Neural cell (in vitro differentiated cells): Measurements from ENCODE around the gene SLC6A11. TPM values are rescaled to one million over a fixed set of nuclear protein-coding genes. Genes with fewer than 3 reads are reported as not detected.

Experiments used
- H2AFZ ChIP-seq: fragments of 200-600, 300-800 bp; sonication (generic), shearing (Covaris generic); 2 replicates; pipeline ENCODE4 v1.6.0; 2014; ENCODE audit warnings: low read depth, mild to moderate bottlenecking, antibody characterized with exemption, low read length, moderate library complexity
- H3F3A ChIP-seq: fragments of 200-600 bp; shearing (Covaris generic); 2 replicates; pipeline ENCODE4 v1.6.1; 2016; ENCODE audit warnings: mild to moderate bottlenecking, moderate library complexity, mixed read lengths, antibody characterized with exemption, low read length; ENCODE audit not compliant: insufficient read depth, poor library complexity, severe bottlenecking
- H3K27ac ChIP-seq: fragments of 200-600, 300-800 bp; sonication (generic), shearing (Covaris generic); 2 replicates; pipeline ENCODE4 v1.5.1; 2014; ENCODE audit warnings: mild to moderate bottlenecking, low read length, moderate library complexity
- H3K27me3 ChIP-seq: fragments of 300-800, 200-600 bp; sonication (generic), shearing (Covaris generic); 2 replicates; pipeline ENCODE4 v1.6.0; 2014; ENCODE audit warnings: mild to moderate bottlenecking, low read depth, low read length, moderate library complexity; ENCODE audit not compliant: insufficient read depth
- H3K36me3 ChIP-seq: fragments of 300-800, 200-600 bp; sonication (generic), shearing (Covaris generic); 2 replicates; pipeline ENCODE4 v1.5.1; 2014; ENCODE audit warnings: mild to moderate bottlenecking, antibody characterized with exemption, low read length, moderate library complexity; ENCODE audit not compliant: insufficient read depth
- H3K4me2 ChIP-seq: fragments of 300-800, 200-600 bp; sonication (generic), shearing (Covaris generic); 2 replicates; pipeline ENCODE4 v1.6.0; 2014; ENCODE audit warnings: mild to moderate bottlenecking, low read length
- H3K4me3 ChIP-seq: fragments of 300-800, 200-600 bp; sonication (generic), shearing (Covaris generic); 2 replicates; pipeline ENCODE4 v1.5.1; 2014; ENCODE audit warnings: mild to moderate bottlenecking, low read length, moderate library complexity
- H3K79me2 ChIP-seq: fragments of 200-600 bp; shearing (Covaris generic); replicated peaks from 2 replicates; pipeline ENCODE4 v1.6.0; 2014; ENCODE audit warnings: mild to moderate bottlenecking, low read length, moderate library complexity; ENCODE audit not compliant: insufficient read depth
- H3K9ac ChIP-seq: fragments of 300-800, 200-600 bp; sonication (generic), shearing (Covaris generic); 2 replicates; pipeline ENCODE4 v1.6.1; 2016; ENCODE audit warnings: mild to moderate bottlenecking, low read length, mixed read lengths
- H3K9me2 ChIP-seq: fragments of 200-600 bp; shearing (Covaris generic); 2 replicates; pipeline ENCODE4 v1.6.1; 2016; ENCODE audit warnings: mild to moderate bottlenecking, low read length, mixed read lengths; ENCODE audit not compliant: insufficient read depth
- H3K9me3 ChIP-seq: fragments of 200-600, 300-800 bp; sonication (generic), shearing (Covaris generic); 2 replicates; pipeline ENCODE4 v1.6.1; 2016; ENCODE audit warnings: mild to moderate bottlenecking, mixed run types, low read length, moderate library complexity, mixed read lengths
- H4K20me1 ChIP-seq: fragments of 200-600 bp; shearing (Covaris generic); 2 replicates; pipeline ENCODE4 v1.6.1; 2016; ENCODE audit warnings: mild to moderate bottlenecking, mixed run types; ENCODE audit not compliant: insufficient read depth
- CTCF ChIP-seq: fragments of 450-650 bp; IDR thresholded peaks from 2 replicates; pipeline ENCODE4 v1.5.1; 2014; ENCODE audit warnings: antibody characterized with exemption, mild to moderate bottlenecking, moderate library complexity; ENCODE audit not compliant: poor library complexity, severe bottlenecking
- EP300 ChIP-seq: fragments of 450-650 bp; conservative IDR thresholded peaks from 2 replicates; pipeline ENCODE4 v1.6.1; 2014; ENCODE audit warnings: antibody characterized with exemption, mild to moderate bottlenecking, moderate library complexity; ENCODE audit not compliant: poor library complexity, severe bottlenecking
- EZH2 ChIP-seq: fragments of 200-600, 300-800 bp; shearing (Covaris generic), sonication (generic); IDR thresholded peaks from 2 replicates; pipeline ENCODE4 v1.6.1; 2014; ENCODE audit warnings: antibody characterized with exemption, low read length, borderline replicate concordance, mild to moderate bottlenecking; ENCODE audit not compliant: insufficient read depth, poor library complexity, severe bottlenecking
- MXI1 ChIP-seq: fragments of 450-650 bp; conservative IDR thresholded peaks from 2 replicates; pipeline ENCODE4 v1.6.1; 2014; ENCODE audit warnings: antibody characterized with exemption, mild to moderate bottlenecking; ENCODE audit not compliant: poor library complexity, severe bottlenecking
- POLR2AphosphoS5 ChIP-seq: IDR thresholded peaks from 2 replicates; pipeline ENCODE4 v1.6.1; 2012
- RAD21 ChIP-seq: fragments of 450-650 bp; conservative IDR thresholded peaks from 2 replicates; pipeline ENCODE4 v1.6.1; 2014; ENCODE audit warnings: antibody characterized with exemption, mild to moderate bottlenecking, moderate library complexity
- REST ChIP-seq: IDR thresholded peaks from 2 replicates; pipeline ENCODE4 v1.6.1; 2012; ENCODE audit warnings: borderline replicate concordance
- SMC3 ChIP-seq: fragments of 450-650 bp; conservative IDR thresholded peaks from 2 replicates; pipeline ENCODE4 v1.6.1; 2014; ENCODE audit warnings: antibody characterized with exemption, mild to moderate bottlenecking, moderate library complexity; ENCODE audit not compliant: poor library complexity
- TAF1 ChIP-seq: IDR thresholded peaks from 2 replicates; pipeline ENCODE4 v1.6.1; 2012; ENCODE audit warnings: low read depth
- polyA plus RNA-seq: library from polyadenylated mRNA; depleted of rRNA; stranded (reverse); fragments of >200 nt; gene quantifications from 2 replicates; pipeline ENCODE4 v1.2.3, GENCODE V29; 2014

Gene SLC6A11
- polyA plus RNA-seq, 1 donor from 2014 or later, result 4.2 TPM

- H2AFZ ChIP-seq, result no peak overlapping the region
- H3K79me2 ChIP-seq, result no peaks in the 10 kb centered on the region
- no peak overlapping the region for H3K4me2 ChIP-seq
- H3K9me3 ChIP-seq, result no peaks in the 10 kb centered on the region
- no peaks in the 10 kb centered on the region for H3K36me3 ChIP-seq
- H3K4me3 ChIP-seq, result no peak overlapping the region
- no peaks in the 10 kb centered on the region for H4K20me1 ChIP-seq
- no peak overlapping the region for H3K9ac ChIP-seq
- H3K27me3 ChIP-seq, result no peaks in the 10 kb centered on the region
- H3K27ac ChIP-seq, result no peak overlapping the region
- no peaks in the 10 kb centered on the region for H3F3A ChIP-seq
- H3K9me2 ChIP-seq, result no peaks in the 10 kb centered on the region
- TF ChIP-seq POLR2AphosphoS5, result no peak
- no peak for TF ChIP-seq TAF1
- TF ChIP-seq CTCF, result no peak
- no peak for TF ChIP-seq EZH2
- no peak for TF ChIP-seq RAD21
- no peak for TF ChIP-seq MXI1
- no peak for TF ChIP-seq EP300
Measured at GRCh38 chr3:10876661-10877060, 60.6 kb downstream of the SLC6A11 start.

- no peak overlapping the region for H3K4me3 ChIP-seq
- no peak overlapping the region for H3K9ac ChIP-seq
- no peak overlapping the region for H3K4me2 ChIP-seq
- no peak overlapping the region for H3K27ac ChIP-seq
- no peaks in the 10 kb centered on the region for H3K36me3 ChIP-seq
- H3F3A ChIP-seq, result no peaks in the 10 kb centered on the region
- H2AFZ ChIP-seq, result no peak overlapping the region
- TF ChIP-seq EP300, result no peak
- no peak for TF ChIP-seq SMC3
- TF ChIP-seq POLR2AphosphoS5, result no peak
- no peak for TF ChIP-seq TAF1
- no peak for TF ChIP-seq MXI1
- no peak for TF ChIP-seq REST
- no peak for TF ChIP-seq CTCF
- no peak for TF ChIP-seq RAD21
- TF ChIP-seq EZH2, result no peak
- H3K79me2 ChIP-seq, result no peaks in the 10 kb centered on the region
- H3K9me2 ChIP-seq, result no peaks in the 10 kb centered on the region
- H4K20me1 ChIP-seq, result no peaks in the 10 kb centered on the region
- no peaks in the 10 kb centered on the region for H3K9me3 ChIP-seq
- H3K27me3 ChIP-seq, result no peaks in the 10 kb centered on the region
Measured at GRCh38 chr3:10882851-10883250, 66.8 kb downstream of the SLC6A11 start.
